Measurements from ENCODE around the gene SLC7A1. TPM values are rescaled to one million over a fixed set of nuclear protein-coding genes. Genes with fewer than 3 reads are reported as not detected.

Gene SLC7A1
- total and polyA plus RNA-seq, 4 donors: 0.90 to 22.6 (median 1.4) TPM

GRCh38 chr13:29473166-29473565 lies 122.3 kb downstream of the SLC7A1 start:
- Histone ChIP-seq H3K27me3 (ENCODE audit: control insufficient read depth in 4 of 4, insufficient read depth in 4 of 4, low read length in 3 of 4) (peaks cover 0 to 3% (median 0%) of the 10 kb centered on the region in 4 donors), H3K27ac (ENCODE audit: low read depth in 1 of 2, low read length in 2 of 2) (no peak overlapping the region), H3K9me3 (ENCODE audit: control insufficient read depth in 4 of 4, low read length in 3 of 4) (no peaks in the 10 kb centered on the region), H3K36me3 (ENCODE audit: control insufficient read depth in 4 of 4, insufficient read depth in 3 of 4, low read depth in 1 of 4, low read length in 3 of 4) (no peaks in the 10 kb centered on the region), H3K4me3 (ENCODE audit: low read depth in 1 of 3, low read length in 3 of 3) (no peak overlapping the region), H3K9ac (ENCODE audit: low read depth in 1 of 2, low read length in 2 of 2) (no peak overlapping the region), H3K4me1 (ENCODE audit: control insufficient read depth in 4 of 4, insufficient read depth in 4 of 4, low read length in 3 of 4) (no peaks in the 10 kb centered on the region)
- WGBS: 79% methylated on average over 4 of the region's 4 CpGs
- no peak for DNase-seq (ENCODE audit: low spot score)
- no peak for TF ChIP-seq HNF4G (IDR thresholded peaks at IDR 0.05)
- no peak for TF ChIP-seq FOXA1 (IDR thresholded peaks at IDR 0.05)
- no peak for TF ChIP-seq ATF3 (IDR thresholded peaks at IDR 0.05)
- TF ChIP-seq YY1 (IDR thresholded peaks at IDR 0.05): no peak
- TF ChIP-seq HNF4A (conservative IDR thresholded peaks at IDR 0.05): no peak
- no peak for TF ChIP-seq EGR1 (IDR thresholded peaks at IDR 0.05; ENCODE audit: low read depth in 2 of 2)
- TF ChIP-seq FOXA2 (IDR thresholded peaks at IDR 0.05): no peak
- TF ChIP-seq SP1 (IDR thresholded peaks at IDR 0.05): no peak
- no peak for TF ChIP-seq RXRA (IDR thresholded peaks at IDR 0.05)
- no peak for TF ChIP-seq TAF1 (conservative IDR thresholded peaks at IDR 0.05)

- H3K9me3 ChIP-seq (ENCODE audit: control insufficient read depth in 4 of 4, low read length in 3 of 4): no peaks in the 10 kb centered on the region
- H3K36me3 ChIP-seq (ENCODE audit: control insufficient read depth in 4 of 4, insufficient read depth in 3 of 4, low read depth in 1 of 4, low read length in 3 of 4): no peaks in the 10 kb centered on the region
- WGBS: 48% methylated on average over 6 of the region's 6 CpGs
- no peak overlapping the region for H3K27ac ChIP-seq (ENCODE audit: low read depth in 1 of 2, low read length in 2 of 2)
- H3K4me3 ChIP-seq (ENCODE audit: low read depth in 1 of 3, low read length in 3 of 3): no peak overlapping the region
- no peaks in the 10 kb centered on the region for H3K4me1 ChIP-seq (ENCODE audit: control insufficient read depth in 4 of 4, insufficient read depth in 4 of 4, low read length in 3 of 4)
- no peak overlapping the region for H3K9ac ChIP-seq (ENCODE audit: low read depth in 1 of 2, low read length in 2 of 2)
- peaks cover 0 to 3% (median 0%) of the 10 kb centered on the region in 4 donors for H3K27me3 ChIP-seq (ENCODE audit: control insufficient read depth in 4 of 4, insufficient read depth in 4 of 4, low read length in 3 of 4)
- peak; percentile 68 for TF ChIP-seq CTCF (IDR thresholded peaks at IDR 0.05; ENCODE audit: low read depth, low read length, missing input control)
- TF ChIP-seq RAD21 (IDR thresholded peaks at IDR 0.05): peak; percentile 64 to 79
- TF ChIP-seq ATF3 (IDR thresholded peaks at IDR 0.05): no peak
- no peak for TF ChIP-seq EGR1 (IDR thresholded peaks at IDR 0.05; ENCODE audit: low read depth in 2 of 2)
- TF ChIP-seq YY1 (IDR thresholded peaks at IDR 0.05): no peak
- DNase-seq (ENCODE audit: low spot score): peak; percentile 57
Measured at GRCh38 chr13:29472332-29472961, 123.0 kb downstream of the SLC7A1 start.

- no peaks in the 10 kb centered on the region for H3K36me3 ChIP-seq (ENCODE audit: control insufficient read depth in 4 of 4, insufficient read depth in 3 of 4, low read depth in 1 of 4, low read length in 3 of 4)
- WGBS: 83% methylated on average over 9 of the region's 9 CpGs
- H3K4me3 ChIP-seq (ENCODE audit: low read depth in 1 of 3, low read length in 3 of 3): no peak overlapping the region
- no peak overlapping the region for H3K9ac ChIP-seq (ENCODE audit: low read depth in 1 of 2, low read length in 2 of 2)
- H3K27me3 ChIP-seq (ENCODE audit: control insufficient read depth in 4 of 4, insufficient read depth in 4 of 4, low read length in 3 of 4): no peaks in the 10 kb centered on the region
- TF ChIP-seq TAF1 (conservative IDR thresholded peaks at IDR 0.05) (no peak), HNF4G (IDR thresholded peaks at IDR 0.05) (no peak), REST (IDR thresholded peaks at IDR 0.05) (no peak), JUND (IDR thresholded peaks at IDR 0.05) (no peak), HNF4A (conservative IDR thresholded peaks at IDR 0.05) (no peak), RXRA (IDR thresholded peaks at IDR 0.05) (no peak), NR2F2 (IDR thresholded peaks at IDR 0.05) (no peak), RAD21 (IDR thresholded peaks at IDR 0.05) (no peak)
- H3K9me3 ChIP-seq (ENCODE audit: control insufficient read depth in 4 of 4, low read length in 3 of 4): no peaks in the 10 kb centered on the region
- H3K27ac ChIP-seq (ENCODE audit: low read depth in 1 of 2, low read length in 2 of 2): no peak overlapping the region
- no peak for DNase-seq (ENCODE audit: low spot score)
- H3K4me1 ChIP-seq (ENCODE audit: control insufficient read depth in 4 of 4, insufficient read depth in 4 of 4, low read length in 3 of 4): no peaks in the 10 kb centered on the region
Measured at GRCh38 chr13:29471551-29471950, 123.9 kb downstream of the SLC7A1 start.
